Myocyte (in vitro differentiated cells): ENCODE results near the gene DENND1C. TPM values are rescaled to one million over a fixed set of nuclear protein-coding genes. Genes with fewer than 3 reads are reported as not detected.

ENCODE experiments used
- DNase-seq: peaks from one replicate; pipeline ENCODE4 v3.0.0-alpha.2; 2012; ENCODE audit warnings: low read depth
- total RNA-seq: library from RNA; depleted of rRNA; stranded (reverse); fragments of >200 nt; gene quantifications from 2 replicates; pipeline ENCODE4 v1.2.3, GENCODE V29; 2014

Gene DENND1C
- total RNA-seq, 1 donor from 2014 or later = not detected

DNA sequence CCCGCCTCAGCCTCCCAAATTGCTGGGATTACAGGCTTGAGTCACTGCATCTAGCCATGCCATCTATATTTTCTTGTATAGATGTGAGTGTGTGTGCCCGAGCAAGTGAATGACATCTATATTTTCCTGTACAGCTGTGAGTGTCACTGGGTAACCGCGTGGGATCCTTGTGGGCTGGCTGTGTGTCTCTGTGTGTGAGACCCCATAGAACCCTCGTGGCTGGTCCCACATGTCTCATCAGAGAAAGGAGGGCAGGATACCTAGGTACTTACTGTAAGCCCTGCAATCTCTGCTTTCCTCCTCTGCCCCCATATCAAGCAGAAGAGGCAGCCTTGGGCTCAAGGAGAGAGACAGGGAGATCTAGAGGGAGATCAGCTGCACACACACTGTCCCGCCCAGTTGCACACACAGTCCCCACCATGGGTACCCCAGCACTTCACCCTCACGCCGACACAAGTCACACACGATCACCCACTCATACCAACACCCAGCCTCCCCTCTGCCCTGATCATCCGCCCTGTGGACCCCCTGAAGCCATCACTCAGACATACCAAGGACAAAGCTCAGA, 655 bp downstream of the DENND1C start:
- no peak for DNase-seq

DNA sequence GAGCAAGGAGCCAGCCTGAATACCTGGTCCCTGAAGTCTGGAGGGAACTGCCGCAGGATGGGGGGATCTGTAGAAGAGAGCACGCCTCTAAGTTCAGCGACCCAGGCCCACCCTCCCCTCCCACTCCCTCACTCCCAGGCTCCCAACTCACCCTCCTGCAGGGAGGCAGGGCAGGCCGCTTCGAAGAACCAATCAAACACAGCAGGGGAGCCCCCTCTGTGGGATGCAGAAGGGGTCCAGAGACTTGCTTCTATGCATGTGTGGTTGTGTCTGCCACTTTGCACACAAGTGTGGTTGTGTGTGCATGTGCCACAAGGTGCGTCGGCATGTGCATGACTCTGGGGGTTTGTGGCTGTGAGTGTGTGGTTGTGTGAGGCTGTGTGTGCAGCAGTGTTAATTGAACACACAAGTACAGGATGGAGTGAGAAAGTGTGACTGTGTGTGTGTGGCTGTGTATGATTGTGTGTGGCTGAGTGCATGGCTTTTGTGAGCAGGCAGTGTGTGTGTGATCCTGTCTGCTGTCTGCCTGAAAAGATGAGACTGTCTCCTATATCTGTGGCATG, 1.7 kb downstream of the DENND1C start:
- no peak for DNase-seq

DNA sequence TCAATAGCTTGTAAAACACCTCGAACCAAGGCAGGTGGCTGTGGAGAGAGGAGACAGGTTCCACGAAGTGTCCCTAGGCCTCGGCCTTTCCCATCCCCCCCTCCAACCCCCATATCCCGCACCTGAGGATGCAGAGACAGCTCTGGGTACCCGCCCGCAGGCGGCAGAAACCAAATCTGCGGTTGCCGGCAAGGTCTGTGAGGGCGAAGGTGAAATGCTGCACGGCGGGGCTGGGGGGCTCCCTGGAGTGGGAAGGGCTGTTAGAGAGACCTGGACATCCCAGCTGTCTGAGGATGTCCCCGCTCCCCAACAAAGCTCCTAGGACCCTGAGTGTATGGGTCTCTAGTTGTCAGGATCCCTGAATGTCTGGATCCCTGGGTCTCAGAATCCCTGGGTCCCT, 2.8 kb downstream of the DENND1C start:
- no peak for DNase-seq

DNA sequence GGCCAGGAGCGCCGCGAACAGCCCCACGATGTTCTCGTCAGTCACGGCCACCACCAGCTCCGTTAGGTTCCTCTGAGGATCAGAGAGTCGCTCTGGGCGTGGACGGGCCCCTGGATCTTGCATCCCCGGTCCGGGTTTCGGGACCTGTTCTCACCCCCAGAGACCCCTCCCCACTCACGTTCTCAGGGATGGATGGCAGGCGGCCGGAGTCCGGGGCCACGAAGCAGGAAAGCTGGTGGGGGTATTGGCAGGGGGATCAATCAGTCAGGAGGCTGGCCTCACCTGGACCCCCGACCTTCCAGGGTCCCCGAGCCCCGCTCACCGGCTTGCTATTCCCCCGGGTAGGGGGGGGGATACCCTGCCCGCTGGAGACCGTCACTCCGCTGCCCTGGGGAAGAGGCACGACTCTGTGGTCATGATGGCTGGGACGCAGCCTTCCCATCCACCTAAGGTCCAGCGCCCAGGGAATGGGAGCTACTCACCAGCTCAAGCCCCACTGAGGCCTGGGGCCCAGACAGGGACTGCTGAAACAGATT, 4.6 kb downstream of the DENND1C start:
- no peak for DNase-seq

DNA sequence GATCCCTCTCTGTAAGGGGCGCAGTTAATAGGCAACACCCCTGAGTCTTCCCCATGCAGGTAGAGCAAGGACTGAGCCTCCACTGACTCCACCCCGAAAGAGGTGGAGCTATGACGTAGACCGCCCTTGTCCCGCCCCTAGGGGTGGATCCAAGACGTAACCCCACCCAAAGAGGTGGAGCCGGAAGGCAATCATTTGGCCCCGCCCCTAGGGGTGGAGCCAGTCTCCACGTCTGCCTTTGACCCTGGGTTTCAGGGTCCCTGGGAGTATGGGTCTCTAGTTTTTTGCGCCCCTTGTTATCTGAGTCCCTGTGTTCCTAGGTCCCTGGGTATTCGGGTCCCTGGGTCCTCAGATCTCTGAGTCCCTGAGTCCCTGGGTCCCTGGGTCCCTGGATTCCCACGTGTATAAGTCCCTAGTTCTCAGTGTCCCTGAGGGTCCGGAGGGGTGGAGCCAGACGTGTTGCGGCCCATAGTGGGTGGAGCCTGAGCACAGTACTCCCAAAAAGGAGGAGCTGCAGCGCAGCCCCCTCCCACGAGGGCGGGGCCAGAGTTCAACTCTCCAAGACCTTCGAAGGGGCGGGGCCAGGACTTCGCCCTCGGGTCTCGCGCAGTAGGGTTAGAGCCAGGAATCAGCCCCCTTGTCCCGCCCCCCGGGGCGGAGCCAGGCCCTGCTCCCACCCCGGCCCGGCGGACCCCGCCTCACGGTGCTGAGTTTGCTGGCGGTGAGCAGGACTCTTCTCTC, 5.3 kb downstream of the DENND1C start:
- DNase-seq = no peak

DNA sequence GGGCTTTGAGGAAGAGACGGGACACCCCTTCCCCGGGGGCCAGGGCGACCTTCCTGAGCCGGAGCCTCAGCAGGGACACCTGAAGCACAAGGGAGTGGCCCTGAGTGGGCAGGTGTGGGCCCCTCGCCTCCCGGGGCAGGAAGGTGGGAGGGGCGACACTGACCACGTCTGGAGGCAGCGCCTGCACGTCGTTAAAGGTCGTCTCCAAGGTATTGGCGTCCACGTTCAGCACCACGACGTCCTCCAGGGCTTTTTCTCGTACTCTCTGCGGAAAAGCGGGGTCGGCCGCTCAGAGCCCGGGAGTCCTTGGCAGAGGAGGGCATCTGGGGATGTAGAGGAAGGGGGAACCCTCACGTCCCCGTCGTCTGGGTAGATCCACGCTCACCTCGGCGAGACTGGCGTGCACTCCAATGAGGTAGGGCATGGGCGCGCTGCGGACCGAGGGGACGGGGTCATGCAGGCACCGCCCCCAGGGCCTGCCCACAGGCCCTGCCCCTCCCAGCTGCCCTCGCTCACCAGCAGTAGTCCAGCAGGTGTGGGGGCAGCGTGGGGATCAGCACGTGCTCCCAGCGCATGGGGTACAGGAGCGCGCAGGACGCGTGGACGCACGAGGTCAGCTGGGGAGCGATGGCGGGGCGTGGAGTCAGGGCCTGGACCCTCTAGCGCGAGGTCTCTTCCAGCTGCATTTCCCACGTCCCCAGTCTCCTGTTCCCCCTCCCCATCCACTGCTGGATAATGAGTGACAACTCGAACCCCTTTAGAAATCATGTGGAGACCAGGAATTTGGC, 6.1 kb downstream of the DENND1C start:
- no peak for DNase-seq

DNA sequence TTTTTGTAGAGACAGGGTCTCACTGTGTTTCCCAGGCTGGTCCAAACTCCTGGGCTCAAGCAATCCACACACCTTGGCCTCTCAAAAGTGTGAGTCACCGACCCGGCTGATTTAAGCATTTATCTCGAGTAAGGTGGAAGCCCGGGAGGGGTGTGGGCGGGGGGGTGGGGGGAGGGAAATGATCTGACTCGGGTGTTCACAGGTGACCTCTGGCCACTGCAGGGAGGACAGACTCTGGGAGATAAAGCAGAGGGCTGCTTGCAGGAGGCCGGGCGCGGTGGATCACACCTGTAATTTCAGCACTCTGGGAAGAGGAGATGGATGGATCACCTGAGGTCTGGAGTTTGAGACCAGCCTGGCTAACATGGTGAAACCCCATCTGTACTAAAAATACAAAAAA, 7.9 kb downstream of the DENND1C start:
- DNase-seq = no peak

DNA sequence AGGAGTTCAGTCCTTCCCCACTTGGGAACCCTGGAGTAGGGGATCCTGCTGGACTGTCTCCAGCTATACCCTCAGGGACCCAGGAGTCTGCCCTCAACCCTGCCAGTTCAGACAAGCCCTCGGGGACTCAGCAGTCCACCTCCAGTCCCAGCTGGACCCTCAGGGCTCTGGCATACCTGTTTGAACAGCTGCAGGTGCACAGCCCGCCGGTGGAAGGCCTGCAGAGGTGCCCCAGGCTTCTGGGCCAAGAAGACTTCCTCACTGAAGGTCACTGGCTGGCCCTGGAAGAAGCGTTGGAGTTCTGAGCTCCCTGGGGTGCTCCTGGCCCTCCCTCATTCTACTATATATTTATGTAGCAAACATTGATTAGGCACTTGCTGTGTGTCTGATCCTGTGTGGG, 8.9 kb downstream of the DENND1C start:
- DNase-seq = no peak

DNA sequence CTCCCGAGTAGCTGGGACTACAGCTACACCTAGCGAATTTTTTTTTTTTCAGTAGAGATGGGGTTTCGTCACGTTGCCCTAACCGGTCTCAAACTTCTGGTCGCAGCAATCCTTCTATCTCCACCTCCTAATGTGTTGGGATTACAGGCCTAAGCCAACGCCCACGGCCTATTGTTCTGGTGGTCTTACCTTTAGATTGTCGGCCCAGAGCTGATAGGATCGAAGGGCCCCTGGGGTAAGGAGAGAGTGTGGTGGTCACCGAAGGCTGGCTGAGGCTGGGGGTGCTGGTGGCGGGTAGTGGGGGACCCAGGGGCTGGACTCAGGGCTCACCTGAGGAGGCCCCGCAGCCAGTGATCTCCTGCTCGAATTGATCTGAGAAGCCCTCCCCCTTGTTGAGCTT, 10.5 kb downstream of the DENND1C start:
- DNase-seq = no peak

DNA sequence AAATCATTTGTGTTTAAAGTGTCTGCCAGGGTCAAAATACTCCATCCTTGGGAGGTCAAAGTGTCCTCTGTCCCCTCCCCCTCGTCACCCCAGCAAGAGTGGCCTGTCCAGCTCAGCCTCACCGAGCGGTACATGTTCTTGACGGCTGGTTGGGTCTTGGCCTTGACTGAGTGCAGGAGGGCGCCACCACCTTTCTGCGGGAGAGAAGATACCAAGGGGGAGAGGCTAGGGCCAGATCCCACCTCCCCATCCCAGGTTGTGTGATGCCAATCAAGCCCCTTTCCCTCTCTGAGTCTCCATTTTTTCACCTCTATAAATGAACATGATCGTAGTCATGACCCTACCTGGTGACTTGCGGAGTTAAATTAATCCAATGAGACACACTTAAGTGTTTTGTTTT, 11.4 kb downstream of the DENND1C start:
- no peak for DNase-seq

DNA sequence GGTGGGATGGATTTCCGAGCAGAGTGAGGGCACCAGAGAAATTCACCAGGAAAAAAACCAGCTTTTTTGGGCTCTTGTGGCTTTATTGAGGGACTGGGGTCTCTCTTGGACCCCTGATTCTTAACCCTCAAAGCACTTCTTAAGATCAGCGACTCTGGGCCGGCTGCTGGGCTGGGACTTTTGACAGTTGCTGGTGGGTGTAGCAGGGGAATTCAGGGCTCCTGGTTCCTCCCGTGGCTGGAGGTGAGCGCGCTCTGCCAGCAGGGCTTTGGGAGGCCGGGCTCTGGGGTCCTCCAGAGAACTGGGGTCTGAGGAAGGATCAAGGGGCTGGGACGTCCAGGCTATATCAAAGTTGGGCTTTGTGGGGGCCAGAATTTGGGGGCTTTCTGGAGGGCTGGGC, 14.2 kb downstream of the DENND1C start:
- no peak for DNase-seq

DNA sequence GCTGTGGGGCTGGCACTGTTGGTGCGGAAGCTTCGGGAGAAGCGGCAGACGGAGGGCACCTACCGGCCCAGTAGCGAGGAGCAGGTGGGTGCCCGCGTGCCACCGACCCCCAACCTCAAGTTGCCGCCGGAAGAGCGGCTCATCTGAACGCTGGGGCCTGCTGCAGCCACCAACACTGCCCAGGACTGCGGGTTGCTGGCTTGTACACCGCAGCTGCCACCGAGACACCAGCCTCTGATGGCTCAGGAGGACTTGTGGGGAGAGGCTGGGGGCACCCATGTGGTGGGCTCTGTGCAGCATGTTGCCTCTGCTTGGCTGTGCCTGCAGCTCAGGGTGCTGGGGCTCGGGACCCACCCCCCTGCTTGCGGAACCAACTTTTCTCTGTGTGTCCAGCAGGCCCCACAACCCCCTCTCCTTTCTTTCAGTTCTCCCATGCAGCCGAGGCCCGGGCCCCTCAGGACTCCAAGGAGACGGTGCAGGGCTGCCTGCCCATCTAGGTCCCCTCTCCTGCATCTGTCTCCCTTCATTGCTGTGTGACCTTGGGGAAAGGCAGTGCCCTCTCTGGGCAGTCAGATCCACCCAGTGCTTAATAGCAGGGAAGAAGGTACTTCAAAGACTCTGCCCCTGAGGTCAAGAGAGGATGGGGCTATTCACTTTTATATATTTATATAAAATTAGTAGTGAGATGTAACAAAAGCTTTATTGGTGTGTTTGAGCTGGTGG, 14.9 kb downstream of the DENND1C start:
- DNase-seq = no peak

DNA sequence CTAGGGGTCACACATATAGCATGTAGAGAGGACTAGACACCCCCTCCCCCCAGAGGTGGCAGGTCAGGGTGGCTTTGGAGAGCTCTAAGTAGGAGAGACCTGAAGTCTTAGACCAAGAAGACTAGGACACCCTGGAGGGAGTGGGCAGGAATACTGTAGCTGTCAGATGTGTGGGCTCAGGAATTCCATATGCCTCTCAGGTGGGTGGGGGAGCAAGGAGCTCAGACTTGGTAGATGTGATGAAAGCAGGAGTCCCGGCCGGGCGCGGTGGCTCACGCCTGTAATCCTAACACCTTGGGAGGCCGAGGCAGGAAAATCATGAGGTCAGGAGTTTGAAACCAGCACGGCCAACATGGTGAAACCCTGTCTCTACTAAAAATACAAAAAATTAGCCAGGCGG, 15.9 kb downstream of the DENND1C start:
- no peak for DNase-seq

DNA sequence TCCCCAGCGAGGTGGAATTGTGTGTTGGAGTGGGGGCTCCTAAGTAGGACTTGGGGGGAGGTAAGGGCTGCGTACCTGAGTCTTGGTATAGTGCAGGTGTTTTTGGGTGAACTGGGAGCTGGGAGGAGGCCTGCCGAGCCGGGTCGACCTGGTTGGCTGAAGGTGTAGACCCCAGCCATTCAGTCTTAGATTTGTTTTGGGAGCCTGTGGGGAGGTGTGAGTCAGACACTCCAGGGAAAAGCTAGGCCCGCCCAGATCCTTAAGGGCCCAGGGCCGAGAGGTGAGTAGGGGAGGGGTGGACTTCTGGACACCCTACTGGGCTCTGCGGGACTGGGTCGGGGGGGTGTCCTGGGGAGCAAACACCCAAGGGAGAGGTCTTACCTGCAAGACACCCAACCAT, 16.6 kb downstream of the DENND1C start:
- DNase-seq = no peak

DNA sequence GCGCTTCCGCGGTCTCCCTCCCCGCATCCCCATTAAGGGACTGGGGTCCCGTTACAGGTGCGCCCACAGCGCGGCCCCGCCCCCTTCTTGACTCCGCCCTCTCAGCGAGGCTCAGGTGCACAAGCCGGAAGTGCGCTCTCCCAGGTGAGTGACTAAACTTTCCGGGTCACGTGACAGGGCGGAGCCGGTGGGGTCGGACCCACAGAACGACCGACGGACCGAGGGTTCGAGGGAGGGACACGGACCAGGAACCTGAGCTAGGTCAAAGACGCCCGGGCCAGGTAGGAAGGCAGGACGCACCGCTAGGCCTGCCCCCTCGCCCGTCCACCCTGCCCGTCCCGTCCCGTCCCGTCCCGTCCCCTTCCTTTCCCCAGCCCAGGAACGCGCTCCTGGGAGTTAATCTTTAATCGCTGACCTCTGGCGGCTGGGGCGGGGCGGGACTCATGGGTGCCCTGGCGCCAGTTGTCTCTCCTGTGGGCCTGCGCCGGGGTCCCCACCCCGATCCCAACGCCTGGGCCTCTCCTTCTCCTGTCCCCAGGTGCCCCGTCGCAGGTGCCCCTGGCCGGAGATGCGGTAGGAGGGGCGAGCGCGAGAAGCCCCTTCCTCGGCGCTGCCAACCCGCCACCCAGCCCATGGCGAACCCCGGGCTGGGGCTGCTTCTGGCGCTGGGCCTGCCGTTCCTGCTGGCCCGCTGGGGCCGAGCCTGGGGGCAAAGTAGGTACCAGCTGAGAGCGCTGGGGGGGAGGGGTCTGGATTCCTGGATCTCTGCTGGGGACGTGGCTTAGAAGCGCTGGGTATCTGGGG, 17.3 kb downstream of the DENND1C start, which contains the start of gene CRB3:
CRB3 (plus strand) TSS at position 202 of the 804 bp plus-strand sequence; CDS start at position 633, 431 bp downstream.
- no peak for DNase-seq

DNA sequence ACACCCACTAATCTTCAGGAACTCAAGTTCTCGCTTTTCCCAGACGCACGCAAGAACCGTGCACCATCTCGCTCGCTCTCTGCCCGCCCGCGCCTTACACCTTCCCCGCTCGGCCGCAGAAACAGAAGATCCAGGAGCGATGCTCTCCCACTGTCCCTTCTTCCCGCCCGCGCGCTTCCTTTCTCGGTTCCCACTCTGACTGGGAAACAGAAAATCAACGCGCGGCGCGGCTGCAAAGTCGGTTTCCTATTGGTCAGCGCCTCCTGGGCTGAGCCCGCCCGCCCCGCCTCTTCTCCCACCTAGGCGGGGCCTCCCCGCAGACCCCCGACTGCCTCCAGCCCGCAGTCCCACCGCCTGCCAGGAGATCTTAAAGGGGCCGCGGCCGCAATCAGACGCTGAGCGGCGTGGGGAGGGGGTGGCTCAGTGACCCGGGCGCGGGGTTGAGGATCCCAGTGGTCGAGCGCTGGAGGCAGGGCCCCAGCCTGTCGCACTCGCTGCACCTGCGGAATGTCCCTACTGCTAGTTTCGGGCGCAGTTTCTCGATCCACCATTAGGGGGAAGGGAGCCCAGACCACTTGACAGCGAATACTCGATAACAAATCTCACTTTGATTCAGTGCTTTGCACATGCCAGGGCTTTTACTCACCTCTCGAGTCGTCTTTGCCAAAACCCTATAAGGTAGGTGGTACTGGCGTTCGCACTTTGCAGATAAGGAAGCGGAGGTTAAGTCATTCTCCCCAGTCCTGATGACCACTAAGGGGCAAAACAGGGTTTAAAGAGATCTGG, 21.3 kb downstream of the DENND1C start:
- DNase-seq = peak; percentile 99

DNA sequence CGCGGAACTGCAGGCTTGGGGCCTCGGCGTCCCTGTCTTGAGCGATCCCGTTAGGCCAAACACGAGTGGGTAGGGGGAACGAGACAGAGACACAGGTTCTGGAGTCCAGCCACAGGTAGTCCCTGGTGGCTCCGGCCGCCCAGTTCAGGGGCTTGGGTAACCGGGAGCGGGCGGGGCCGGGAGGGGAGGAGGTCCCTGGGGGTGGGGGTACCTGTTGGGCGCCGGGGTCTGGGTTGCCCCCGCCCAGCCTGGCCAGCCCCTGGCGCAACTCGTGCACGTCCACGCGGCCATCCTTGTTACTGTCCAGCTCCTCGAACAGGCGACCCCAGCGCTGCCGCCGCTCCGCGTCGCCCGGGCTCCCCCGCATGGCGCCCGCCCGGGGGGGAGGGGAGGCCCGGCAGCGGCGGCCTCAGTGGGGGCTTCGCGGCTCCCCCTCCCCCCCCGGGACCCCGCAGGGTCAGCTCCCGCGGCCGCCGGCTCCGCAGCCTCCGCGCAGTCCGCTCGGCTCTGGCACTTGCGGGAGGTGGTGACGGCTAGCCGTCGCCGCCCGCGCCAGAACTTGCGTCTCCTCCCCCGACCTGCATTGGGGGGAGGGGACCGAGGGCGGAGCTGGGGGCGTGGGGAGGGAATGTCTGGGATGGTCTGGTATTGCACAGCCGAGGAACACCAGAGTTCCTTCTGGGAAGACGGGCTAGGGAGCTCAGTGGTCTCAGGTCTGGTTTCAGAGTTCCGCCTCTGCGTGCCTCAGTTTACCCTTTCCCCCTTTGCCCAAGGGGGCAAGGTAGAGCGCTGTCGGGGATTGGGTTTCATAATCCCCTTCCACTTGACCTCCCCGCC, 22.1 kb downstream of the DENND1C start, which contains the start of gene SLC25A23:
SLC25A23 (minus strand) TSS at position 531 of the 837 bp plus-strand sequence; CDS start at position 367, 164 bp downstream.
- DNase-seq = peak; percentile 72

DNA sequence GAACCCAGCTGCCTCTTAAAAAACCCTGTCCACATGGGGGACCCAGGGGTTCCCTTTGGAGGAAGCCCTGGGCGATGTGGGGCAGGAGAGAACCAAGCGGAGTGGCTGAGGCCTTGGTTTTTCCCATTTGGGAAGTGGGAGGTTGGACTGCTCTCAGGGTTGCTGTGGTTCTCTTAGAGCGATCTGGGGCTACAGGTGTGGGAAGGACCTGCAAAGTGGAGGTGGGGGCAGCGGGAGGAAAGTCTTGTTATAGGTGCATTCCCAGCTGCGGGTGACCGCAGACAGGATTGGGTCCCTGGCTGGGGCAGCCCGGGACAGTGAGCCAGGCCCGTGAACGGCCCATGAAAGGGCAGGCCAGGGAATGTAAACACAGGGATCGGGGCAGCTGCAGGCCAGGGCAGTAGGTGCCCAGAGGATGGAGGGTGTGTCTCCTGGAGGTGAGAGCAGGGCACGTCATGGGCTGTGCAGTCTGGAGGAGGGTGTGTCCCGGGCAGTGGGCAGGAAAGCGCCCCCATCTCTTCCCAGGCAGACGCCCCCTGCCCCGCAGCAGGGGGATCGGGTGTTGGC, 22.8 kb downstream of the DENND1C start:
- DNase-seq = no peak
